Dedifferentiated amniotic fluid mesenchymal stem cell (primary cell): Measurements from ENCODE around the gene C4A.

Source experiments
- DNase-seq: peaks from one replicate; pipeline ENCODE4 v3.0.0-alpha.2; 2016; ENCODE audit errors: extremely low spot score

C4A gene

DNA sequence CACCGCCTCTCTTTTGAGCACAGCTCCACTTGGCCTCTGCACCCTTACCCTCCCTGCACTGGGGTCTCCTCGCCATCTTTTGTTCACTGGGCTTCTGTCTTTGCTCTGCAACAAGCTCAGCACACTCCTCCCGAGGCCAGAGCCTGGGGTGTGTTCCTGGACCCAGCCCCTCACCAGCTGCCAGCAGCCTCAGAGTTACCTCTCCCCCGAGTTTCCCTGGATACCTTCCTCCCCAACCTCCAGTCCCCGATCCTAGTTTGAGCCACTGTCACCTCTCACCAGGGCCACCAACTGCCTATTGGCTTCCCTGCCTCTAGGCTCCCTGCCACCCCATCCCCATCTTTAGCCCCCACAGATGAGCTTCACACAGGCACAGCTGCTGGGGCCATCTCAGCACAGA lies 68.7 kb downstream of the C4A start:
- no peak for DNase-seq
